ENCODE data around the gene NT5C1A. TPM values are rescaled to one million over a fixed set of nuclear protein-coding genes. Genes with fewer than 3 reads are reported as not detected.
A peak's percentile ranks its signal among the peaks of the same experiment; 100 is the strongest.

NT5C1A gene
- total RNA-seq, 4 donors from 2014 or later = not detected

GRCh38 chr1:39711966-39712340 lies 40.0 kb upstream of the NT5C1A start:
- intact Hi-C loops (cut with DNase I; ENCODE audit: low total_unique reads) = loop anchor here (10.0 kb wide), 1 partner anchor 97 kb away; no protein-coding TSS in a partner anchor
- 78 to 83% methylated on average over 6 of the region's 6 CpGs for WGBS, 2 donors
- H3K4me3 ChIP-seq (ENCODE audit: low read depth, poor library complexity, severe bottlenecking) = no peak overlapping the region
- DNase-seq (ENCODE audit: low spot score in 2 of 2) = peak in 1 of 2 donors; percentile 28
- TF ChIP-seq POLR2A (IDR thresholded peaks at IDR 0.05) (no peak), CTCF (IDR thresholded peaks at IDR 0.05) (no peak)

GRCh38 chr1:39711104-39711965 lies 39.4 kb upstream of the NT5C1A start:
- H3K4me3 ChIP-seq (ENCODE audit: low read depth, poor library complexity, severe bottlenecking) = no peak overlapping the region
- peak in 1 of 2 donors; percentile 49 for DNase-seq (ENCODE audit: low spot score in 2 of 2)
- no peak for TF ChIP-seq CTCF (IDR thresholded peaks at IDR 0.05)
- TF ChIP-seq POLR2A (IDR thresholded peaks at IDR 0.05) = no peak
- intact Hi-C loops (cut with DNase I; ENCODE audit: low total_unique reads) = loop anchor here (10.0 kb wide), 1 partner anchor 97 kb away; no protein-coding TSS in a partner anchor
- 72% methylated on average over 12 of the region's 12 CpGs for WGBS, 2 donors

- no peak for DNase-seq (ENCODE audit: low spot score in 2 of 2)
- WGBS, 2 donors = 92 to 96% methylated on average over 4 of the region's 4 CpGs
These were observed 35.6 kb upstream of the NT5C1A start for GRCh38 chr1:39707506-39707905.

GRCh38 chr1:39704757-39705156 lies 32.9 kb upstream of the NT5C1A start:
- H3K4me3 ChIP-seq (ENCODE audit: low read depth, poor library complexity, severe bottlenecking) = no peak overlapping the region
- WGBS, 2 donors = 89 to 96% methylated on average over 1 of the region's 1 CpG
- TF ChIP-seq POLR2A (IDR thresholded peaks at IDR 0.05) (no peak), CTCF (IDR thresholded peaks at IDR 0.05) (no peak)
- intact Hi-C loops (cut with DNase I; ENCODE audit: low total_unique reads) = no loop called here
- DNase-seq (ENCODE audit: low spot score in 2 of 2) = no peak

More at GRCh38 chr1:39707506-39707905, 35.6 kb upstream of the NT5C1A start:
- intact Hi-C loops (cut with DNase I; ENCODE audit: low total_unique reads) = no loop called here
- TF ChIP-seq CTCF (IDR thresholded peaks at IDR 0.05) (no peak), POLR2A (IDR thresholded peaks at IDR 0.05) (no peak)
- no peak overlapping the region for H3K4me3 ChIP-seq (ENCODE audit: low read depth, poor library complexity, severe bottlenecking)

- WGBS, 2 donors = 19% methylated on average over 12 of the region's 12 CpGs
- DNase-seq (ENCODE audit: low spot score in 2 of 2) = peak in 1 of 2 donors; percentile 68
- no peak overlapping the region for H3K4me3 ChIP-seq (ENCODE audit: low read depth, poor library complexity, severe bottlenecking)
- TF ChIP-seq CTCF (IDR thresholded peaks at IDR 0.05) (no peak), POLR2A (IDR thresholded peaks at IDR 0.05) (no peak)
- intact Hi-C loops (cut with DNase I; ENCODE audit: low total_unique reads) = no loop called here
These were observed 29.1 kb upstream of the NT5C1A start for GRCh38 chr1:39701049-39701439.

All from lower leg skin (tissue), 4 donors.